HG02840 (cell line): ENCODE measurements around the gene SPDYC.

Experiments
- ATAC-seq: cut with Tn5 transposase; IDR thresholded peaks from one replicate; pipeline ENCODE4 v1.9.1; 2021; ENCODE audit warnings: mild to moderate bottlenecking, moderate library complexity, moderate number of reproducible peaks; ENCODE audit not compliant: unreplicated experiment, low FRiP score

Gene SPDYC

GRCh38 chr11:65217441-65218423, 47.7 kb downstream of the SPDYC start:
- no peak for ATAC-seq

GRCh38 chr11:65218446-65218845, 48.4 kb downstream of the SPDYC start:
- ATAC-seq, result no peak

GRCh38 chr11:65219930-65220213, 49.8 kb downstream of the SPDYC start:
- ATAC-seq, result no peak

GRCh38 chr11:65221026-65221425, 51.0 kb downstream of the SPDYC start:
- ATAC-seq, result no peak
